Cardiac muscle cell (in vitro differentiated cells and primary cell): ENCODE measurements around the gene TRABD. TPM values are rescaled to one million over a fixed set of nuclear protein-coding genes. Genes with fewer than 3 reads are reported as not detected.

Experiments
- DNase-seq, 2 donors: peaks; one replicate each; pipeline versions ENCODE4 v3.0.0 to v3.0.0-alpha.2; 2010 to 2017; ENCODE audit warnings: low read depth in 1 of 2, low spot score in 1 of 2
- H3K27ac ChIP-seq: fragments of 200-600 bp; sonication (generic); 2 replicates; pipeline ENCODE4 v1.5.1; 2016
- H3K27me3 ChIP-seq: fragments of 200-600 bp; sonication (generic); 2 replicates; pipeline ENCODE4 v1.6.0; 2016; ENCODE audit warnings: control low read depth
- H3K36me3 ChIP-seq: fragments of 200-600 bp; sonication (generic); 2 replicates; pipeline ENCODE4 v1.5.1; 2016; ENCODE audit warnings: control low read depth
- H3K4me1 ChIP-seq: fragments of 200-600 bp; sonication (generic); 2 replicates; pipeline ENCODE4 v1.8.1; 2017; ENCODE audit warnings: low read depth, mild to moderate bottlenecking, mixed run types
- H3K4me3 ChIP-seq: fragments of 200-600 bp; sonication (generic); 2 replicates; pipeline ENCODE4 v1.5.1; 2016; ENCODE audit warnings: mild to moderate bottlenecking
- H3K9me3 ChIP-seq: fragments of 200-600 bp; sonication (generic); 2 replicates; pipeline ENCODE4 v1.5.1; 2017; ENCODE audit warnings: low read depth, mild to moderate bottlenecking, control low read depth
- CTCF ChIP-seq: IDR thresholded peaks from 2 replicates; pipeline ENCODE4 v1.5.1; 2012; ENCODE audit warnings: low read depth, mild to moderate bottlenecking, low read length
- polyA plus RNA-seq: library from polyadenylated mRNA; unstranded; fragments of >200 nt; fragmentation: Nextera tagmentation; extraction: Ambion mirVana; gene quantifications from 2 replicates; pipeline ENCODE4 v1.2.1, GENCODE V29; 2016
- total RNA-seq: library from RNA; depleted of rRNA; stranded (reverse); fragments of >200 nt; gene quantifications from 2 replicates; pipeline ENCODE4 v1.2.3, GENCODE V29; 2016

Gene TRABD
- total and polyA plus RNA-seq, 2 experiments from 2014 or later = 50.7 to 59.6 TPM

- no peak overlapping the region for H3K27ac ChIP-seq
- no peaks in the 10 kb centered on the region for H3K4me1 ChIP-seq
- no peaks in the 10 kb centered on the region for H3K36me3 ChIP-seq
- TF ChIP-seq CTCF = no peak
- no peaks in the 10 kb centered on the region for H3K9me3 ChIP-seq
- no peaks in the 10 kb centered on the region for H3K27me3 ChIP-seq
- H3K4me3 ChIP-seq = no peak overlapping the region
- DNase-seq = no peak
These were observed 46.9 kb downstream of the TRABD start for GRCh38 chr22:50232481-50233151.

GRCh38 chr22:50233223-50233622 lies 47.5 kb downstream of the TRABD start:
- Histone ChIP-seq H3K4me3 (no peak overlapping the region), H3K9me3 (no peaks in the 10 kb centered on the region), H3K27me3 (no peaks in the 10 kb centered on the region), H3K27ac (no peak overlapping the region), H3K4me1 (no peaks in the 10 kb centered on the region), H3K36me3 (no peaks in the 10 kb centered on the region)
- no peak for TF ChIP-seq CTCF
- DNase-seq = no peak

GRCh38 chr22:50236731-50237409 lies 51.2 kb downstream of the TRABD start:
- Histone ChIP-seq H3K4me3 (no peak overlapping the region), H3K27ac (no peak overlapping the region), H3K36me3 (no peaks in the 10 kb centered on the region), H3K27me3 (no peaks in the 10 kb centered on the region), H3K4me1 (peaks cover 5% of the 10 kb centered on the region), H3K9me3 (no peaks in the 10 kb centered on the region)
- peak; percentile 44 for TF ChIP-seq CTCF
- no peak for DNase-seq

GRCh38 chr22:50238755-50239154 lies 53.0 kb downstream of the TRABD start:
- Histone ChIP-seq H3K27ac (no peak overlapping the region), H3K4me1 (peaks cover 17% of the 10 kb centered on the region), H3K9me3 (no peaks in the 10 kb centered on the region), H3K27me3 (no peaks in the 10 kb centered on the region), H3K4me3 (no peak overlapping the region), H3K36me3 (no peaks in the 10 kb centered on the region)
- TF ChIP-seq CTCF = no peak
- no peak for DNase-seq

- Histone ChIP-seq H3K4me1 (peaks cover 22% of the 10 kb centered on the region), H3K4me3 (peak overlapping the region; percentile 4), H3K27ac (no peak overlapping the region), H3K36me3 (peaks cover 6% of the 10 kb centered on the region), H3K9me3 (no peaks in the 10 kb centered on the region), H3K27me3 (no peaks in the 10 kb centered on the region)
- no peak for TF ChIP-seq CTCF
- DNase-seq = no peak
These were observed 56.8 kb downstream of the TRABD start for GRCh38 chr22:50242406-50242949.
